HCT116 (cell line): Measurements from ENCODE around the gene ANKRD44. TPM values are rescaled to one million over a fixed set of nuclear protein-coding genes. Genes with fewer than 3 reads are reported as not detected.

Experiments used
- ATAC-seq: fragments of 200-7000 bp; cut with Tn5 transposase; 2 replicates; pipeline ENCODE4 v1.9.1; 2020; ENCODE audit warnings: mild to moderate bottlenecking, moderate library complexity
- BruUV-seq: library from RNA; stranded (reverse); fragments of 400-500 nt; replicated peaks from 2 replicates; lab custom pipeline; 2021; lab: Mats Ljungman, UMichigan
- CTCF ChIA-PET: fragments of 300-600 bp; sonication (Branson Sonifier 250); formaldehyde crosslinking; loops from one replicate; lab custom pipeline; 2021; ENCODE audit warnings: antibody characterized with exemption; lab: Charles Lee
- POLR2A ChIA-PET: fragments of 300-600, 350-600 bp; sonication (Branson Sonifier 250); formaldehyde crosslinking; loops from one replicate; lab custom pipeline; 2021; ENCODE audit warnings: antibody characterized with exemption; lab: Charles Lee
- RAD21 ChIA-PET, 2 experiments: fragments of 300-600 bp; sonication (Branson Sonifier 250); formaldehyde crosslinking; loops; one replicate each; lab custom pipeline; 2023; ENCODE audit warnings: low total read pairs in 2 of 2; ENCODE audit not compliant: uncharacterized antibody in 2 of 2, unreplicated experiment in 2 of 2, low non-redundant PET in 1 of 2; lab: Charles Lee
- DNase-seq: peaks from one replicate; pipeline ENCODE4 v3.0.0-alpha.2; 2010; ENCODE audit warnings: low read depth, low spot score
- H2AFZ ChIP-seq: fragments of 200-600 bp; shearing (Covaris generic), sonication (generic); 2 replicates; pipeline ENCODE4 v1.6.1; 2017; ENCODE audit warnings: low read depth, mixed run types, mixed read lengths, antibody characterized with exemption, low read length; ENCODE audit not compliant: poor library complexity, severe bottlenecking
- H3K27ac ChIP-seq: 2 replicates; pipeline ENCODE4 v1.5.1; 2012; ENCODE audit warnings: low read depth, low read length
- H3K27me3 ChIP-seq: fragments of 200-600 bp; sonication (generic); 2 replicates; pipeline ENCODE4 v1.6.1; 2016; ENCODE audit warnings: mixed run types, low read length, mixed read lengths; ENCODE audit not compliant: insufficient read depth
- H3K36me3 ChIP-seq, 2 experiments: fragments of 200-500 bp in 1 of 2; fragments of 200-600 bp in 1 of 2; sonication (Bioruptor generic) in 1 of 2; sonication (generic) in 1 of 2; 2 replicates each; pipeline versions ENCODE4 v1.5.1 to v1.6.1; 2014 to 2016; ENCODE audit warnings: low read length in 2 of 2, inconsistent platforms in 1 of 2, mixed read lengths in 1 of 2, mixed run types in 1 of 2; ENCODE audit not compliant: insufficient read depth in 2 of 2, control insufficient read depth in 1 of 2
- H3K4me1 ChIP-seq, 2 experiments: fragments of 200-600 bp in 1 of 2; sonication (generic) in 1 of 2; 2 replicates each; pipeline versions ENCODE4 v1.5.1 to v1.6.1; 2012 to 2017; ENCODE audit warnings: low read length in 2 of 2, inconsistent platforms in 1 of 2, mild to moderate bottlenecking in 1 of 2, mixed read lengths in 1 of 2, mixed run types in 1 of 2, moderate library complexity in 1 of 2; ENCODE audit not compliant: insufficient read depth in 2 of 2, control insufficient read depth in 1 of 2
- H3K4me2 ChIP-seq: fragments of 200-600 bp; sonication (generic); 2 replicates; pipeline ENCODE4 v1.6.1; 2017; ENCODE audit warnings: mixed run types, low read length, mixed read lengths
- H3K4me3 ChIP-seq, 2 experiments: fragments of 200-600 bp in 1 of 2; sonication (generic) in 1 of 2; replicated peaks in 1 of 2; 2 replicates each; pipeline ENCODE4 v1.5.1; 2011 to 2016; ENCODE audit warnings: low read length in 2 of 2, control low read depth in 1 of 2, low read depth in 1 of 2, mild to moderate bottlenecking in 1 of 2, mixed read lengths in 1 of 2, mixed run types in 1 of 2
- H3K79me2 ChIP-seq: fragments of 200-600 bp; sonication (generic); 2 replicates; pipeline ENCODE4 v1.6.1; 2017; ENCODE audit warnings: mild to moderate bottlenecking, mixed run types, low read length, moderate library complexity, mixed read lengths; ENCODE audit not compliant: insufficient read depth
- H3K9ac ChIP-seq: fragments of 200-600 bp; sonication (generic); 2 replicates; pipeline ENCODE4 v1.6.1; 2016; ENCODE audit warnings: low read length, mixed read lengths
- H3K9me2 ChIP-seq: fragments of 200-600 bp; sonication (generic), shearing (Covaris generic); 2 replicates; pipeline ENCODE4 v1.6.1; 2017; ENCODE audit warnings: mixed run types, mild to moderate bottlenecking, moderate library complexity; ENCODE audit not compliant: insufficient read depth
- H3K9me3 ChIP-seq, 2 experiments: fragments of 200-500 bp in 1 of 2; fragments of 200-600 bp in 1 of 2; sonication (Bioruptor generic) in 1 of 2; sonication (generic) in 1 of 2; 2 replicates each; pipeline ENCODE4 v1.6.1; 2014 to 2017; ENCODE audit warnings: low read length in 2 of 2, mixed read lengths in 2 of 2, inconsistent platforms in 1 of 2, low read depth in 1 of 2, mild to moderate bottlenecking in 1 of 2, mixed run types in 1 of 2, moderate library complexity in 1 of 2; ENCODE audit not compliant: control insufficient read depth in 1 of 2, insufficient read depth in 1 of 2
- H4K20me1 ChIP-seq: fragments of 200-600 bp; sonication (generic), shearing (Covaris generic); 2 replicates; pipeline ENCODE4 v1.6.1; 2017; ENCODE audit warnings: mixed run types, mild to moderate bottlenecking, moderate library complexity; ENCODE audit not compliant: insufficient read depth
- CBX3 ChIP-seq: IDR thresholded peaks from 2 replicates; pipeline ENCODE4 v1.6.1; 2012; ENCODE audit warnings: low read depth
- CEBPB ChIP-seq: IDR thresholded peaks from 2 replicates; pipeline ENCODE4 v1.6.1; 2012; ENCODE audit warnings: low read depth
- ELF1 ChIP-seq: IDR thresholded peaks from 2 replicates; pipeline ENCODE4 v1.6.1; 2012; ENCODE audit warnings: low read depth, borderline replicate concordance
- EZH2 ChIP-seq: fragments of 200-600 bp; sonication (generic); IDR thresholded peaks from 2 replicates; pipeline ENCODE4 v1.6.1; 2017; ENCODE audit warnings: antibody characterized with exemption, mixed run types
- EZH2phosphoT487 ChIP-seq: fragments of 200-600 bp; IDR thresholded peaks from 2 replicates; pipeline ENCODE4 v1.6.1; 2018; ENCODE audit warnings: antibody characterized with exemption, borderline replicate concordance
- POLR2A ChIP-seq: IDR thresholded peaks from 2 replicates; pipeline ENCODE4 v1.7.0; 2011; ENCODE audit warnings: borderline replicate concordance; ENCODE audit not compliant: insufficient read depth, insufficient read length; ENCODE audit errors: extremely low read depth
- POLR2AphosphoS5 ChIP-seq: IDR thresholded peaks from 2 replicates; pipeline ENCODE4 v1.6.1; 2011; ENCODE audit warnings: mild to moderate bottlenecking, low read depth, low read length, moderate library complexity
- RAD21 ChIP-seq: IDR thresholded peaks from 2 replicates; pipeline ENCODE4 v1.6.1; 2012; ENCODE audit warnings: low read depth, mild to moderate bottlenecking
- REST ChIP-seq: IDR thresholded peaks from 2 replicates; pipeline ENCODE4 v1.6.1; 2012; ENCODE audit warnings: low read depth
- SIN3A ChIP-seq: IDR thresholded peaks from 2 replicates; pipeline ENCODE4 v1.6.1; 2012; ENCODE audit warnings: low read depth
- SP1 ChIP-seq: IDR thresholded peaks from 2 replicates; pipeline ENCODE4 v1.6.1; 2012; ENCODE audit warnings: low read depth
- YY1 ChIP-seq: IDR thresholded peaks from 2 replicates; pipeline ENCODE4 v1.6.1; 2011; ENCODE audit warnings: low read length, low read depth, moderate library complexity, mild to moderate bottlenecking; ENCODE audit not compliant: insufficient replicate concordance; ENCODE audit errors: extremely low read depth
- ZFX ChIP-seq: fragments of 450-650 bp; IDR thresholded peaks from 2 replicates; pipeline ENCODE4 v1.6.1; 2017
- ZNF274 ChIP-seq: fragments of 200-500 bp; sonication (Bioruptor generic); IDR thresholded peaks from 2 replicates; pipeline ENCODE4 v1.6.1; 2014; ENCODE audit warnings: mild to moderate bottlenecking, low read depth, low read length, inconsistent platforms
- intact Hi-C: fragments of 100-400 bp; cut with micrococcal nuclease; formaldehyde crosslinking; loops from 2 replicates; pipeline ENCODE4 v1.10.0; 2022
- total RNA-seq: library from RNA; stranded (reverse); gene quantifications from one replicate; pipeline ENCODE4 v1.2.1, GENCODE V29; 2021; ENCODE audit not compliant: unreplicated experiment

Gene ANKRD44
- total RNA-seq, 1 experiment from 2014 or later = 2.7 TPM

- Histone ChIP-seq H3K9me3 (no peaks in the 10 kb centered on the region), H3K27me3 (no peaks in the 10 kb centered on the region), H3K4me2 (no peak overlapping the region), H3K79me2 (no peaks in the 10 kb centered on the region), H3K4me1 (no peaks in the 10 kb centered on the region), H4K20me1 (no peaks in the 10 kb centered on the region), H3K36me3 (no peaks in the 10 kb centered on the region), H3K27ac (no peak overlapping the region), H2AFZ (no peak overlapping the region), H3K9me2 (no peaks in the 10 kb centered on the region), H3K9ac (no peak overlapping the region), H3K4me3 (no peak overlapping the region)
- ChIA-PET RAD21 (no interaction called here), CTCF (no interaction called here), POLR2A (no interaction called here)
- TF ChIP-seq REST (no peak), SP1 (no peak), SIN3A (no peak), ELF1 (no peak), EZH2 (no peak), CEBPB (no peak), POLR2A (no peak), EZH2phosphoT487 (no peak), POLR2AphosphoS5 (no peak), RAD21 (no peak), ZNF274 (no peak), YY1 (no peak), CBX3 (no peak), ZFX (no peak)
- no TSS peak for BruUV-seq
- DNase-seq (no peak), ATAC-seq (no peak)
- intact Hi-C loops = no loop called here
These were observed 69.4 kb downstream of the ANKRD44 start for GRCh38 chr2:197241153-197241552.
